Smooth muscle cell (in vitro differentiated cells): ENCODE data around the gene FCHSD2. TPM values are rescaled to one million over a fixed set of nuclear protein-coding genes. Genes with fewer than 3 reads are reported as not detected.

Experiments
- DNase-seq: peaks from one replicate; lab custom pipeline; 2025; ENCODE audit not compliant: unreplicated experiment; lab: John Stamatoyannopoulos, UW
- H2AFZ ChIP-seq: fragments of 200-600 bp; sonication (generic); 2 replicates; pipeline ENCODE4 v1.6.0; 2016; ENCODE audit warnings: antibody characterized with exemption, low read depth, mild to moderate bottlenecking
- H3F3A ChIP-seq: fragments of 200-600 bp; sonication (generic); 2 replicates; pipeline ENCODE4 v1.6.0; 2017; ENCODE audit warnings: antibody characterized with exemption, low read depth
- H3K27ac ChIP-seq: fragments of 200-600 bp; sonication (generic); 2 replicates; pipeline ENCODE4 v1.5.1; 2016; ENCODE audit warnings: low read depth, mild to moderate bottlenecking
- H3K27me3 ChIP-seq: fragments of 200-600 bp; sonication (generic); 2 replicates; pipeline ENCODE4 v1.6.1; 2016; ENCODE audit warnings: low read depth, mild to moderate bottlenecking
- H3K36me3 ChIP-seq: fragments of 200-600 bp; sonication (generic); 2 replicates; pipeline ENCODE4 v1.5.1; 2016; ENCODE audit warnings: low read depth
- H3K4me1 ChIP-seq: fragments of 200-600 bp; sonication (generic); 2 replicates; pipeline ENCODE4 v1.5.1; 2016; ENCODE audit warnings: low read depth
- H3K4me2 ChIP-seq: fragments of 200-600 bp; sonication (generic); 2 replicates; pipeline ENCODE4 v1.6.0; 2016; ENCODE audit warnings: mild to moderate bottlenecking
- H3K4me3 ChIP-seq: fragments of 200-600 bp; sonication (generic); 2 replicates; pipeline ENCODE4 v1.5.1; 2016; ENCODE audit warnings: mild to moderate bottlenecking
- H3K79me2 ChIP-seq: fragments of 200-600 bp; sonication (generic); 2 replicates; pipeline ENCODE4 v1.6.0; 2016; ENCODE audit warnings: low read depth, mild to moderate bottlenecking
- H3K9ac ChIP-seq: fragments of 200-600 bp; sonication (generic); 2 replicates; pipeline ENCODE4 v1.6.0; 2016; ENCODE audit warnings: low read depth
- H3K9me3 ChIP-seq: fragments of 200-600 bp; sonication (generic); replicated peaks from 2 replicates; pipeline ENCODE4 v1.5.1; 2016; ENCODE audit warnings: low read depth
- H4K20me1 ChIP-seq: fragments of 200-600 bp; sonication (generic); 2 replicates; pipeline ENCODE4 v1.6.0; 2016; ENCODE audit warnings: low read depth
- WGBS: methylation state at CpG from one replicate; pipeline ENCODE4 v1.1.7; 2016; ENCODE audit warnings: low lambda C conversion rate; 5-methylcytosine and 5-hydroxymethylcytosine counted together
- polyA plus RNA-seq: library from polyadenylated mRNA; unstranded; fragments of >200 nt; fragmentation: Nextera tagmentation; extraction: Ambion mirVana; gene quantifications from 2 replicates; pipeline ENCODE4 v1.2.1, GENCODE V29; 2016
- total RNA-seq: library from RNA; depleted of rRNA; stranded (reverse); fragments of >200 nt; gene quantifications from 2 replicates; pipeline ENCODE4 v1.2.3, GENCODE V29; 2014
- TF ChIP-seq, protein P1 (sequence below): fragments of 200-600 bp; sonication (generic); IDR thresholded peaks from 2 replicates; pipeline ENCODE4 v1.5.1; 2017; ENCODE audit warnings: borderline replicate concordance, mild to moderate bottlenecking, antibody characterized with exemption; ENCODE audit not compliant: insufficient read depth, poor library complexity, severe bottlenecking

FCHSD2 gene
- total and polyA plus RNA-seq, 2 experiments from 2014 or later = 14.6 to 24.3 TPM

DNA sequence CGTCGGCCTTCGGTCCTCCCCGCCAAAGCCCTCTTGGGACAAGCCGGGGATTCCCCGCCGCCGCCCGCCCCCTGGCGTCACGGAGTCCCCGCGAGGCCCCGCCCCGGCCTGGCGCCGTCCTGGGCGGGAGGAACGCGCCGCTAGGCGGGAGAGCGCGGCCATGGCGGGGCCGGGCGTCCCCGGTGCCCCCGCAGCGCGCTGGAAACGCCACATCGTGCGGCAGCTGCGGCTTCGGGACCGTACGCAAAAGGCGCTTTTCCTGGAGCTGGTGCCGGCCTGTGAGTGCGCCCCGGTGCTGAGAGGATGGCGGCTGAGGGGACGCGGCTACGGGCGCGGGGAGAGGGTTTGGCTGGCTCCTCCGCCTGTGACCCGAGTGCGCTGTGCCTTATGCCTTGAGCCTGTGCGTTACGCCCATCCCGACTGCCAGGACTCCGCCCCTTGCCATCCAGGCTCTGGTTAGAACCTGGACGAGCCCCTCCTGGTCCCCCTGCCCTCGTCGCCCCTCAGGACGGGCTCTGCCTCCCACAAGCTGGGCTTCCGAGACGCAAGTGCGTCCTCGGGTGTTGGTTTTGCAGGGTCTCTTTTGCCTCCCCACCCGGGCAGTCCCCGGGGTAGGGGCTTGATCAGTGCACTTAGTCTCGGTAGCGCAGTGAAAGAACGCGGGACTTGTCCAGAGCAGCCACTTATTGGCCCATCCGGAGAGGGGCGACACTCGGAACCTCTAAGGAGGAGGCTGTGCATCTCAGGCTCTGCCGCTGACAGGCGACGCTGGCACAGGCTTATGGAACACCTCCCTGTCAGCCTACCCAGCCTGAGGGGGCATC, 327.6 kb downstream of the FCHSD2 start, which contains the start of gene ATG16L2:
Gene ATG16L2 (plus strand): TSS at position 126 of the 824 bp plus-strand sequence. CDS start 35 bp downstream, at position 161.
- H3K4me2 ChIP-seq = peak within 1 kb of the TSS; percentile 99
- peak; percentile 85 for DNase-seq
- TF ChIP-seq, protein P1, sequence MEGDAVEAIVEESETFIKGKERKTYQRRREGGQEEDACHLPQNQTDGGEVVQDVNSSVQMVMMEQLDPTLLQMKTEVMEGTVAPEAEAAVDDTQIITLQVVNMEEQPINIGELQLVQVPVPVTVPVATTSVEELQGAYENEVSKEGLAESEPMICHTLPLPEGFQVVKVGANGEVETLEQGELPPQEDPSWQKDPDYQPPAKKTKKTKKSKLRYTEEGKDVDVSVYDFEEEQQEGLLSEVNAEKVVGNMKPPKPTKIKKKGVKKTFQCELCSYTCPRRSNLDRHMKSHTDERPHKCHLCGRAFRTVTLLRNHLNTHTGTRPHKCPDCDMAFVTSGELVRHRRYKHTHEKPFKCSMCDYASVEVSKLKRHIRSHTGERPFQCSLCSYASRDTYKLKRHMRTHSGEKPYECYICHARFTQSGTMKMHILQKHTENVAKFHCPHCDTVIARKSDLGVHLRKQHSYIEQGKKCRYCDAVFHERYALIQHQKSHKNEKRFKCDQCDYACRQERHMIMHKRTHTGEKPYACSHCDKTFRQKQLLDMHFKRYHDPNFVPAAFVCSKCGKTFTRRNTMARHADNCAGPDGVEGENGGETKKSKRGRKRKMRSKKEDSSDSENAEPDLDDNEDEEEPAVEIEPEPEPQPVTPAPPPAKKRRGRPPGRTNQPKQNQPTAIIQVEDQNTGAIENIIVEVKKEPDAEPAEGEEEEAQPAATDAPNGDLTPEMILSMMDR = peak; percentile 18
- under 1% methylated on average over 69 of the region's 75 CpGs for WGBS
- peaks cover 15% of the 10 kb centered on the region for H3K4me1 ChIP-seq
- H3K9ac ChIP-seq = peak within 1 kb of the TSS; percentile 99
- no peaks in the 10 kb centered on the region for H3F3A ChIP-seq
- H4K20me1 ChIP-seq = no peaks in the 10 kb centered on the region
- no peaks in the 10 kb centered on the region for H3K27me3 ChIP-seq
- H3K9me3 ChIP-seq = no peaks in the 10 kb centered on the region
- peak within 1 kb of the TSS; percentile 99 for H3K27ac ChIP-seq
- peak within 1 kb of the TSS; percentile 2 for H2AFZ ChIP-seq
- H3K79me2 ChIP-seq = peaks cover 8% of the 10 kb centered on the region
- H3K36me3 ChIP-seq = no peaks in the 10 kb centered on the region
- H3K4me3 ChIP-seq = peak within 1 kb of the TSS; percentile 72

DNA sequence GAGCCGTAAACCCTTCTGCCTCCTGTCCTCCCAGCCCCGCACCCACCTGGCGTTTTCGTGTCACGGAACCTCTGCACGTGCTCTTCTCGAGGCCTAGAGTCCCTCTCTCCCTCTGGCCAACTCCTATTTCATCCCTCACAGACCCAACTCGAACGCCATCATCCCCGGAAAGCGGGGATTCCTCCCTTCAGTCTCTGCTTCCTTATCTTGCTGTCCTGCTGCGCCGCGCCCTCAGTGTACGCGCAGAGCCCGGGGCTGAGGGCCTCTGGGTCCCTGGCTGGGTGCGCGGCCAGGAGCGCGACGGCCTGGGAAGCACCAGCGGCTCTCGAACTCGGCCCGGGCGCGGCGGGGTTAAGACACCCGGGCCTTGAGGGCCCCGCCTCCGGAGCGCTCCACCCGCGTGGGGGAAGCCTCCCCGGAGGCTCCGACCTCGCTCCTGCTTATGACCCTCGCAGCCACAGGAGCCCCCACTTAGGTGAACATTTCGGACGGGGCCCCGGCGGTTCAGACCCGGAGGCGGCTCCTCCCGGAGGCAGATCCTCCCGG, 328.3 kb downstream of the FCHSD2 start:
- H3K27ac ChIP-seq = peak overlapping the region; percentile 99
- H3K4me3 ChIP-seq = peak overlapping the region; percentile 72
- H3K27me3 ChIP-seq = no peaks in the 10 kb centered on the region
- H4K20me1 ChIP-seq = no peaks in the 10 kb centered on the region
- H3K4me1 ChIP-seq = peaks cover 15% of the 10 kb centered on the region
- peak overlapping the region; percentile 2 for H2AFZ ChIP-seq
- peaks cover 8% of the 10 kb centered on the region for H3K79me2 ChIP-seq
- peak overlapping the region; percentile 99 for H3K4me2 ChIP-seq
- H3K9ac ChIP-seq = peak overlapping the region; percentile 99
- 1% methylated on average over 39 of the region's 47 CpGs for WGBS
- no peaks in the 10 kb centered on the region for H3F3A ChIP-seq
- TF ChIP-seq, protein P1 = no peak
- DNase-seq = no peak
- no peaks in the 10 kb centered on the region for H3K36me3 ChIP-seq
- no peaks in the 10 kb centered on the region for H3K9me3 ChIP-seq

DNA sequence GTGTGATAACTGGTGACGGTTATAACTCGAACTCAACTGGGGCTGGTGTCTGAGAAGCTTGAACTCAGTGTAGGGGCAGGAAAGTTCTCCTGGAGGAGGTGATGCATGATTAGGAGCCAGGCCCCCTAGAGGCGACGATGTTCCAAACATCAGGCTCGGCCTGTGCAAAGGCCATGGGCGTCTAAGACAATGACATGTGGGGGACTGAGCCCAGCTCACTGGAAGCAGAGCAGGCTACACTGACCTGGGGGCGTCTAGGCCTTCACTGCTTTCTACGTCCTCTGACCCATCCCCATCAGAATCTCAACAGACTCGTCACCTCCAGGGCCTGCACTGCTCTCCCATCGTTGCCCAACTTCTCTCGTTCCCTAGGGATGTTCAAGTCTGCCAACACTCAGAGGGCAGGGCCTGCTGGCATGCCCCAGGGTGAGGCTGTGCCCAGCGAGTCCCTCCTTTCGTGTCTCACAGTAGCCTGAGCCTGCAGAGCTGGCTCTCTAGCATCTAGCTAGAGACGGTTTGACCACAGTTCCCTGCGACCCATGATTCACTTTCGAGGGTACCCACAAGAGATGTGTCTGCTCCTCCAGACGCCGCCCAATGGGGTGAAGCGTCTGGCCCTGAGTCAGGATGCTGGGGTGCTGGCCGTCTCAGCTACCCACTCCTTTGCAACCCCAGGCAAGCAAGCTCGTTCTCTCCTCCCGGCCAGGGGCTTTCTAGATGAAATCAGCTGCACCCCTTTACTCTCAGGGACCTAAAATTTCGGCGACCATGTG, 329.0 kb downstream of the FCHSD2 start:
- Histone ChIP-seq H3K27ac (peak overlapping the region; percentile 99), H3K9ac (peak overlapping the region; percentile 99), H3K27me3 (no peaks in the 10 kb centered on the region), H3K4me2 (peak overlapping the region; percentile 99), H4K20me1 (no peaks in the 10 kb centered on the region), H3K4me3 (peak overlapping the region; percentile 72), H3K9me3 (no peaks in the 10 kb centered on the region), H3K4me1 (peaks cover 15% of the 10 kb centered on the region), H3F3A (peaks cover under 1% of the 10 kb centered on the region), H2AFZ (no peak overlapping the region), H3K79me2 (peaks cover 8% of the 10 kb centered on the region), H3K36me3 (no peaks in the 10 kb centered on the region)
- TF ChIP-seq, protein P1 = peak; percentile 60
- 46% methylated on average over 24 of the region's 24 CpGs for WGBS
- no peak for DNase-seq
